Stimulated activated CD4-positive, alpha-beta T cell treated with anti-CD3 and anti-CD28 coated beads, TNF-alpha, amount 100 ng/mL, for 24 hours (primary cell): ENCODE results near the gene POSTN.

ENCODE experiments used
- DNase-seq, 3 experiments: peaks; one replicate each; pipeline ENCODE4 v3.0.0-alpha.2; 2020; ENCODE audit warnings: low read depth in 3 of 3

The POSTN gene

GRCh38 chr13:37515226-37515625, 83.3 kb downstream of the POSTN start:
- no peak for DNase-seq
